HCT116 (cell line): Measurements from ENCODE around the gene PSKH1. TPM values are rescaled to one million over a fixed set of nuclear protein-coding genes. Genes with fewer than 3 reads are reported as not detected.

Experiments
- ATAC-seq: fragments of 200-7000 bp; cut with Tn5 transposase; 2 replicates; pipeline ENCODE4 v1.9.1; 2020; ENCODE audit warnings: mild to moderate bottlenecking, moderate library complexity
- BruUV-seq: library from RNA; stranded (reverse); fragments of 400-500 nt; replicated peaks from 2 replicates; lab custom pipeline; 2021; lab: Mats Ljungman, UMichigan
- CTCF ChIA-PET: fragments of 300-600 bp; sonication (Branson Sonifier 250); formaldehyde crosslinking; loops from one replicate; lab custom pipeline; 2021; ENCODE audit warnings: antibody characterized with exemption; lab: Charles Lee
- POLR2A ChIA-PET: fragments of 300-600, 350-600 bp; sonication (Branson Sonifier 250); formaldehyde crosslinking; loops from one replicate; lab custom pipeline; 2021; ENCODE audit warnings: antibody characterized with exemption; lab: Charles Lee
- RAD21 ChIA-PET, 2 experiments: fragments of 300-600 bp; sonication (Branson Sonifier 250); formaldehyde crosslinking; loops; one replicate each; lab custom pipeline; 2023; ENCODE audit warnings: low total read pairs in 2 of 2; ENCODE audit not compliant: uncharacterized antibody in 2 of 2, unreplicated experiment in 2 of 2, low non-redundant PET in 1 of 2; lab: Charles Lee
- DNase-seq: peaks from one replicate; pipeline ENCODE4 v3.0.0-alpha.2; 2010; ENCODE audit warnings: low read depth, low spot score
- H2AFZ ChIP-seq: fragments of 200-600 bp; shearing (Covaris generic), sonication (generic); 2 replicates; pipeline ENCODE4 v1.6.1; 2017; ENCODE audit warnings: low read depth, mixed run types, mixed read lengths, antibody characterized with exemption, low read length; ENCODE audit not compliant: poor library complexity, severe bottlenecking
- H3K27ac ChIP-seq: 2 replicates; pipeline ENCODE4 v1.5.1; 2012; ENCODE audit warnings: low read depth, low read length
- H3K27me3 ChIP-seq: fragments of 200-600 bp; sonication (generic); 2 replicates; pipeline ENCODE4 v1.6.1; 2016; ENCODE audit warnings: mixed run types, low read length, mixed read lengths; ENCODE audit not compliant: insufficient read depth
- H3K36me3 ChIP-seq, 2 experiments: fragments of 200-500 bp in 1 of 2; fragments of 200-600 bp in 1 of 2; sonication (Bioruptor generic) in 1 of 2; sonication (generic) in 1 of 2; 2 replicates each; pipeline versions ENCODE4 v1.5.1 to v1.6.1; 2014 to 2016; ENCODE audit warnings: low read length in 2 of 2, inconsistent platforms in 1 of 2, mixed read lengths in 1 of 2, mixed run types in 1 of 2; ENCODE audit not compliant: insufficient read depth in 2 of 2, control insufficient read depth in 1 of 2
- H3K4me1 ChIP-seq, 2 experiments: fragments of 200-600 bp in 1 of 2; sonication (generic) in 1 of 2; 2 replicates each; pipeline versions ENCODE4 v1.5.1 to v1.6.1; 2012 to 2017; ENCODE audit warnings: low read length in 2 of 2, inconsistent platforms in 1 of 2, mild to moderate bottlenecking in 1 of 2, mixed read lengths in 1 of 2, mixed run types in 1 of 2, moderate library complexity in 1 of 2; ENCODE audit not compliant: insufficient read depth in 2 of 2, control insufficient read depth in 1 of 2
- H3K4me2 ChIP-seq: fragments of 200-600 bp; sonication (generic); 2 replicates; pipeline ENCODE4 v1.6.1; 2017; ENCODE audit warnings: mixed run types, low read length, mixed read lengths
- H3K4me3 ChIP-seq, 2 experiments: fragments of 200-600 bp in 1 of 2; sonication (generic) in 1 of 2; replicated peaks in 1 of 2; 2 replicates each; pipeline ENCODE4 v1.5.1; 2011 to 2016; ENCODE audit warnings: low read length in 2 of 2, control low read depth in 1 of 2, low read depth in 1 of 2, mild to moderate bottlenecking in 1 of 2, mixed read lengths in 1 of 2, mixed run types in 1 of 2
- H3K79me2 ChIP-seq: fragments of 200-600 bp; sonication (generic); 2 replicates; pipeline ENCODE4 v1.6.1; 2017; ENCODE audit warnings: mild to moderate bottlenecking, mixed run types, low read length, moderate library complexity, mixed read lengths; ENCODE audit not compliant: insufficient read depth
- H3K9ac ChIP-seq: fragments of 200-600 bp; sonication (generic); 2 replicates; pipeline ENCODE4 v1.6.1; 2016; ENCODE audit warnings: low read length, mixed read lengths
- H3K9me2 ChIP-seq: fragments of 200-600 bp; sonication (generic), shearing (Covaris generic); 2 replicates; pipeline ENCODE4 v1.6.1; 2017; ENCODE audit warnings: mixed run types, mild to moderate bottlenecking, moderate library complexity; ENCODE audit not compliant: insufficient read depth
- H3K9me3 ChIP-seq, 2 experiments: fragments of 200-500 bp in 1 of 2; fragments of 200-600 bp in 1 of 2; sonication (Bioruptor generic) in 1 of 2; sonication (generic) in 1 of 2; 2 replicates each; pipeline ENCODE4 v1.6.1; 2014 to 2017; ENCODE audit warnings: low read length in 2 of 2, mixed read lengths in 2 of 2, inconsistent platforms in 1 of 2, low read depth in 1 of 2, mild to moderate bottlenecking in 1 of 2, mixed run types in 1 of 2, moderate library complexity in 1 of 2; ENCODE audit not compliant: control insufficient read depth in 1 of 2, insufficient read depth in 1 of 2
- H4K20me1 ChIP-seq: fragments of 200-600 bp; sonication (generic), shearing (Covaris generic); 2 replicates; pipeline ENCODE4 v1.6.1; 2017; ENCODE audit warnings: mixed run types, mild to moderate bottlenecking, moderate library complexity; ENCODE audit not compliant: insufficient read depth
- CEBPB ChIP-seq: IDR thresholded peaks from 2 replicates; pipeline ENCODE4 v1.6.1; 2012; ENCODE audit warnings: low read depth
- FOSL1 ChIP-seq: IDR thresholded peaks from 2 replicates; pipeline ENCODE4 v1.6.1; 2012; ENCODE audit warnings: low read depth
- POLR2AphosphoS5 ChIP-seq: IDR thresholded peaks from 2 replicates; pipeline ENCODE4 v1.6.1; 2011; ENCODE audit warnings: mild to moderate bottlenecking, low read depth, low read length, moderate library complexity
- TCF7L2 ChIP-seq: IDR thresholded peaks from 2 replicates; pipeline ENCODE4 v1.7.0; 2011; ENCODE audit warnings: borderline replicate concordance, inconsistent platforms; ENCODE audit not compliant: insufficient read depth, insufficient read length; ENCODE audit errors: extremely low read depth
- ZNF274 ChIP-seq: fragments of 200-500 bp; sonication (Bioruptor generic); IDR thresholded peaks from 2 replicates; pipeline ENCODE4 v1.6.1; 2014; ENCODE audit warnings: mild to moderate bottlenecking, low read depth, low read length, inconsistent platforms
- intact Hi-C: fragments of 100-400 bp; cut with micrococcal nuclease; formaldehyde crosslinking; loops from 2 replicates; pipeline ENCODE4 v1.10.0; 2022
- total RNA-seq: library from RNA; stranded (reverse); gene quantifications from one replicate; pipeline ENCODE4 v1.2.1, GENCODE V29; 2021; ENCODE audit not compliant: unreplicated experiment
- TF ChIP-seq, protein P1 (sequence below): IDR thresholded peaks from 2 replicates; pipeline ENCODE4 v1.6.1; 2011; ENCODE audit warnings: mild to moderate bottlenecking, low read length, moderate library complexity; ENCODE audit not compliant: insufficient replicate concordance; ENCODE audit errors: extremely low read depth
- TF ChIP-seq, protein P2 (sequence below): IDR thresholded peaks from 2 replicates; pipeline ENCODE4 v1.6.1; 2012

PSKH1 gene
- total RNA-seq, 1 experiment from 2014 or later = 16.2 TPM

DNA sequence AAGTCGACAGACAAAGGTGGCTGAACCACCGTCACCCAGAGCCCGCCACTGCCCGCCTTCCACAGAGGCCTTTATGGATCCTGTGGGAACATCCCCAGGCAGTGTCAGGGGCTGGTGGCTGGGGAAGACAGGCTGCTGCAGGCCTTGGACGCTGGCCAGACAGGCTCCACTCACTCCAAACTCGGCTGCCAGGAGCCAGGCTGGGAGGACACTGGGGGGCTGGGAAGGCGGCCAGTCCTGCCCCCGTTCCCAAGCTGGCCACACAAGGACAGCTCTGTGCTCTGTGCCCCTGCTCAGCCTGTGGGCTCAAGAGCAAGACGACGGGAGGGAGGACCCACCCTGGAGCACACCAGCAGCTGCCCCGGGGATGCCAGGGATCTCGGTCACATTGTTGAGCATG lies 58.4 kb downstream of the PSKH1 start:
- H3K9me2 ChIP-seq = no peaks in the 10 kb centered on the region
- H3K27me3 ChIP-seq = no peaks in the 10 kb centered on the region
- TF ChIP-seq, protein P1, sequence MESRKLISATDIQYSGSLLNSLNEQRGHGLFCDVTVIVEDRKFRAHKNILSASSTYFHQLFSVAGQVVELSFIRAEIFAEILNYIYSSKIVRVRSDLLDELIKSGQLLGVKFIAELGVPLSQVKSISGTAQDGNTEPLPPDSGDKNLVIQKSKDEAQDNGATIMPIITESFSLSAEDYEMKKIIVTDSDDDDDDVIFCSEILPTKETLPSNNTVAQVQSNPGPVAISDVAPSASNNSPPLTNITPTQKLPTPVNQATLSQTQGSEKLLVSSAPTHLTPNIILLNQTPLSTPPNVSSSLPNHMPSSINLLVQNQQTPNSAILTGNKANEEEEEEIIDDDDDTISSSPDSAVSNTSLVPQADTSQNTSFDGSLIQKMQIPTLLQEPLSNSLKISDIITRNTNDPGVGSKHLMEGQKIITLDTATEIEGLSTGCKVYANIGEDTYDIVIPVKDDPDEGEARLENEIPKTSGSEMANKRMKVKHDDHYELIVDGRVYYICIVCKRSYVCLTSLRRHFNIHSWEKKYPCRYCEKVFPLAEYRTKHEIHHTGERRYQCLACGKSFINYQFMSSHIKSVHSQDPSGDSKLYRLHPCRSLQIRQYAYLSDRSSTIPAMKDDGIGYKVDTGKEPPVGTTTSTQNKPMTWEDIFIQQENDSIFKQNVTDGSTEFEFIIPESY = no peak
- no peak for TF ChIP-seq ZNF274
- no peak for TF ChIP-seq FOSL1
- TF ChIP-seq POLR2AphosphoS5 = no peak
- TF ChIP-seq, protein P2, sequence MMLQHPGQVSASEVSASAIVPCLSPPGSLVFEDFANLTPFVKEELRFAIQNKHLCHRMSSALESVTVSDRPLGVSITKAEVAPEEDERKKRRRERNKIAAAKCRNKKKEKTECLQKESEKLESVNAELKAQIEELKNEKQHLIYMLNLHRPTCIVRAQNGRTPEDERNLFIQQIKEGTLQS = no peak
- no peak for TF ChIP-seq CEBPB
- TF ChIP-seq TCF7L2 = no peak
- no peak for ATAC-seq
- H4K20me1 ChIP-seq = no peaks in the 10 kb centered on the region
- RAD21 ChIA-PET = no interaction called here
- H2AFZ ChIP-seq = no peak overlapping the region
- H3K9ac ChIP-seq = no peak overlapping the region
- no peaks in the 10 kb centered on the region for H3K4me1 ChIP-seq
- intact Hi-C loops = no loop called here
- POLR2A ChIA-PET = no interaction called here
- H3K27ac ChIP-seq = no peak overlapping the region
- BruUV-seq = no TSS peak
- H3K4me2 ChIP-seq = no peak overlapping the region
- no peak overlapping the region for H3K4me3 ChIP-seq
- no peaks in the 10 kb centered on the region for H3K79me2 ChIP-seq
- H3K9me3 ChIP-seq = no peaks in the 10 kb centered on the region
- no peak for DNase-seq
- CTCF ChIA-PET = no interaction called here
- peaks cover 7 to 14% of the 10 kb centered on the region in 2 experiments; a peak in 3 of 4 replicates for H3K36me3 ChIP-seq
